HCT116 (cell line): ENCODE data around the gene AXIN2. TPM values are rescaled to one million over a fixed set of nuclear protein-coding genes. Genes with fewer than 3 reads are reported as not detected.

Source experiments
- ATAC-seq: fragments of 200-7000 bp; cut with Tn5 transposase; 2 replicates; pipeline ENCODE4 v1.9.1; 2020; ENCODE audit warnings: mild to moderate bottlenecking, moderate library complexity
- BruUV-seq: library from RNA; stranded (reverse); fragments of 400-500 nt; replicated peaks from 2 replicates; lab custom pipeline; 2021; lab: Mats Ljungman, UMichigan
- CTCF ChIA-PET: fragments of 300-600 bp; sonication (Branson Sonifier 250); formaldehyde crosslinking; loops from one replicate; lab custom pipeline; 2021; ENCODE audit warnings: antibody characterized with exemption; lab: Charles Lee
- POLR2A ChIA-PET: fragments of 300-600, 350-600 bp; sonication (Branson Sonifier 250); formaldehyde crosslinking; loops from one replicate; lab custom pipeline; 2021; ENCODE audit warnings: antibody characterized with exemption; lab: Charles Lee
- RAD21 ChIA-PET, 2 experiments: fragments of 300-600 bp; sonication (Branson Sonifier 250); formaldehyde crosslinking; loops; one replicate each; lab custom pipeline; 2023; ENCODE audit warnings: low total read pairs in 2 of 2; ENCODE audit not compliant: uncharacterized antibody in 2 of 2, unreplicated experiment in 2 of 2, low non-redundant PET in 1 of 2; lab: Charles Lee
- DNase-seq: peaks from one replicate; pipeline ENCODE4 v3.0.0-alpha.2; 2010; ENCODE audit warnings: low read depth, low spot score
- H2AFZ ChIP-seq: fragments of 200-600 bp; shearing (Covaris generic), sonication (generic); 2 replicates; pipeline ENCODE4 v1.6.1; 2017; ENCODE audit warnings: low read depth, mixed run types, mixed read lengths, antibody characterized with exemption, low read length; ENCODE audit not compliant: poor library complexity, severe bottlenecking
- H3K27ac ChIP-seq: 2 replicates; pipeline ENCODE4 v1.5.1; 2012; ENCODE audit warnings: low read depth, low read length
- H3K27me3 ChIP-seq: fragments of 200-600 bp; sonication (generic); 2 replicates; pipeline ENCODE4 v1.6.1; 2016; ENCODE audit warnings: mixed run types, low read length, mixed read lengths; ENCODE audit not compliant: insufficient read depth
- H3K36me3 ChIP-seq, 2 experiments: fragments of 200-500 bp in 1 of 2; fragments of 200-600 bp in 1 of 2; sonication (Bioruptor generic) in 1 of 2; sonication (generic) in 1 of 2; 2 replicates each; pipeline versions ENCODE4 v1.5.1 to v1.6.1; 2014 to 2016; ENCODE audit warnings: low read length in 2 of 2, inconsistent platforms in 1 of 2, mixed read lengths in 1 of 2, mixed run types in 1 of 2; ENCODE audit not compliant: insufficient read depth in 2 of 2, control insufficient read depth in 1 of 2
- H3K4me1 ChIP-seq, 2 experiments: fragments of 200-600 bp in 1 of 2; sonication (generic) in 1 of 2; 2 replicates each; pipeline versions ENCODE4 v1.5.1 to v1.6.1; 2012 to 2017; ENCODE audit warnings: low read length in 2 of 2, inconsistent platforms in 1 of 2, mild to moderate bottlenecking in 1 of 2, mixed read lengths in 1 of 2, mixed run types in 1 of 2, moderate library complexity in 1 of 2; ENCODE audit not compliant: insufficient read depth in 2 of 2, control insufficient read depth in 1 of 2
- H3K4me2 ChIP-seq: fragments of 200-600 bp; sonication (generic); 2 replicates; pipeline ENCODE4 v1.6.1; 2017; ENCODE audit warnings: mixed run types, low read length, mixed read lengths
- H3K4me3 ChIP-seq, 2 experiments: fragments of 200-600 bp in 1 of 2; sonication (generic) in 1 of 2; replicated peaks in 1 of 2; 2 replicates each; pipeline ENCODE4 v1.5.1; 2011 to 2016; ENCODE audit warnings: low read length in 2 of 2, control low read depth in 1 of 2, low read depth in 1 of 2, mild to moderate bottlenecking in 1 of 2, mixed read lengths in 1 of 2, mixed run types in 1 of 2
- H3K79me2 ChIP-seq: fragments of 200-600 bp; sonication (generic); 2 replicates; pipeline ENCODE4 v1.6.1; 2017; ENCODE audit warnings: mild to moderate bottlenecking, mixed run types, low read length, moderate library complexity, mixed read lengths; ENCODE audit not compliant: insufficient read depth
- H3K9ac ChIP-seq: fragments of 200-600 bp; sonication (generic); 2 replicates; pipeline ENCODE4 v1.6.1; 2016; ENCODE audit warnings: low read length, mixed read lengths
- H3K9me2 ChIP-seq: fragments of 200-600 bp; sonication (generic), shearing (Covaris generic); 2 replicates; pipeline ENCODE4 v1.6.1; 2017; ENCODE audit warnings: mixed run types, mild to moderate bottlenecking, moderate library complexity; ENCODE audit not compliant: insufficient read depth
- H3K9me3 ChIP-seq, 2 experiments: fragments of 200-500 bp in 1 of 2; fragments of 200-600 bp in 1 of 2; sonication (Bioruptor generic) in 1 of 2; sonication (generic) in 1 of 2; 2 replicates each; pipeline ENCODE4 v1.6.1; 2014 to 2017; ENCODE audit warnings: low read length in 2 of 2, mixed read lengths in 2 of 2, inconsistent platforms in 1 of 2, low read depth in 1 of 2, mild to moderate bottlenecking in 1 of 2, mixed run types in 1 of 2, moderate library complexity in 1 of 2; ENCODE audit not compliant: control insufficient read depth in 1 of 2, insufficient read depth in 1 of 2
- H4K20me1 ChIP-seq: fragments of 200-600 bp; sonication (generic), shearing (Covaris generic); 2 replicates; pipeline ENCODE4 v1.6.1; 2017; ENCODE audit warnings: mixed run types, mild to moderate bottlenecking, moderate library complexity; ENCODE audit not compliant: insufficient read depth
- CEBPB ChIP-seq: IDR thresholded peaks from 2 replicates; pipeline ENCODE4 v1.6.1; 2012; ENCODE audit warnings: low read depth
- EGR1 ChIP-seq: IDR thresholded peaks from 2 replicates; pipeline ENCODE4 v1.6.1; 2012; ENCODE audit warnings: low read depth
- ELF1 ChIP-seq: IDR thresholded peaks from 2 replicates; pipeline ENCODE4 v1.6.1; 2012; ENCODE audit warnings: low read depth, borderline replicate concordance
- EZH2 ChIP-seq: fragments of 200-600 bp; sonication (generic); IDR thresholded peaks from 2 replicates; pipeline ENCODE4 v1.6.1; 2017; ENCODE audit warnings: antibody characterized with exemption, mixed run types
- POLR2A ChIP-seq: IDR thresholded peaks from 2 replicates; pipeline ENCODE4 v1.7.0; 2011; ENCODE audit warnings: borderline replicate concordance; ENCODE audit not compliant: insufficient read depth, insufficient read length; ENCODE audit errors: extremely low read depth
- POLR2AphosphoS5 ChIP-seq: IDR thresholded peaks from 2 replicates; pipeline ENCODE4 v1.6.1; 2011; ENCODE audit warnings: mild to moderate bottlenecking, low read depth, low read length, moderate library complexity
- RAD21 ChIP-seq: IDR thresholded peaks from 2 replicates; pipeline ENCODE4 v1.6.1; 2012; ENCODE audit warnings: low read depth, mild to moderate bottlenecking
- SP1 ChIP-seq: IDR thresholded peaks from 2 replicates; pipeline ENCODE4 v1.6.1; 2012; ENCODE audit warnings: low read depth
- SRF ChIP-seq: IDR thresholded peaks from 2 replicates; pipeline ENCODE4 v1.6.1; 2012; ENCODE audit warnings: low read depth
- TCF7L2 ChIP-seq: IDR thresholded peaks from 2 replicates; pipeline ENCODE4 v1.7.0; 2011; ENCODE audit warnings: borderline replicate concordance, inconsistent platforms; ENCODE audit not compliant: insufficient read depth, insufficient read length; ENCODE audit errors: extremely low read depth
- YY1 ChIP-seq: IDR thresholded peaks from 2 replicates; pipeline ENCODE4 v1.6.1; 2011; ENCODE audit warnings: low read length, low read depth, moderate library complexity, mild to moderate bottlenecking; ENCODE audit not compliant: insufficient replicate concordance; ENCODE audit errors: extremely low read depth
- ZNF274 ChIP-seq: fragments of 200-500 bp; sonication (Bioruptor generic); IDR thresholded peaks from 2 replicates; pipeline ENCODE4 v1.6.1; 2014; ENCODE audit warnings: mild to moderate bottlenecking, low read depth, low read length, inconsistent platforms
- intact Hi-C: fragments of 100-400 bp; cut with micrococcal nuclease; formaldehyde crosslinking; loops from 2 replicates; pipeline ENCODE4 v1.10.0; 2022
- total RNA-seq: library from RNA; stranded (reverse); gene quantifications from one replicate; pipeline ENCODE4 v1.2.1, GENCODE V29; 2021; ENCODE audit not compliant: unreplicated experiment
- TF ChIP-seq, protein P1 (sequence below), 3 experiments: fragments of 200-600 bp in 1 of 3; sonication (generic) in 1 of 3; IDR thresholded peaks in 2 of 3; conservative IDR thresholded peaks in 1 of 3; 2 replicates each; pipeline ENCODE4 v1.5.1; 2012 to 2017; ENCODE audit warnings: low read depth in 2 of 3, low read length in 2 of 3, antibody characterized with exemption in 1 of 3, borderline replicate concordance in 1 of 3, control low read depth in 1 of 3, mild to moderate bottlenecking in 1 of 3, mixed read lengths in 1 of 3, mixed run types in 1 of 3, moderate library complexity in 1 of 3; ENCODE audit not compliant: insufficient read depth in 1 of 3
- TF ChIP-seq, protein P2 (sequence below): IDR thresholded peaks from 2 replicates; pipeline ENCODE4 v1.6.1; 2012
- TF ChIP-seq, protein P3 (sequence below): IDR thresholded peaks from 2 replicates; pipeline ENCODE4 v1.6.1; 2011; ENCODE audit warnings: mild to moderate bottlenecking, low read length, moderate library complexity; ENCODE audit not compliant: insufficient replicate concordance; ENCODE audit errors: extremely low read depth
- TF ChIP-seq, protein P4 (sequence below): IDR thresholded peaks from 2 replicates; pipeline ENCODE4 v1.6.1; 2012

Gene AXIN2
- total RNA-seq, 1 experiment from 2014 or later: 7.1 TPM

DNA sequence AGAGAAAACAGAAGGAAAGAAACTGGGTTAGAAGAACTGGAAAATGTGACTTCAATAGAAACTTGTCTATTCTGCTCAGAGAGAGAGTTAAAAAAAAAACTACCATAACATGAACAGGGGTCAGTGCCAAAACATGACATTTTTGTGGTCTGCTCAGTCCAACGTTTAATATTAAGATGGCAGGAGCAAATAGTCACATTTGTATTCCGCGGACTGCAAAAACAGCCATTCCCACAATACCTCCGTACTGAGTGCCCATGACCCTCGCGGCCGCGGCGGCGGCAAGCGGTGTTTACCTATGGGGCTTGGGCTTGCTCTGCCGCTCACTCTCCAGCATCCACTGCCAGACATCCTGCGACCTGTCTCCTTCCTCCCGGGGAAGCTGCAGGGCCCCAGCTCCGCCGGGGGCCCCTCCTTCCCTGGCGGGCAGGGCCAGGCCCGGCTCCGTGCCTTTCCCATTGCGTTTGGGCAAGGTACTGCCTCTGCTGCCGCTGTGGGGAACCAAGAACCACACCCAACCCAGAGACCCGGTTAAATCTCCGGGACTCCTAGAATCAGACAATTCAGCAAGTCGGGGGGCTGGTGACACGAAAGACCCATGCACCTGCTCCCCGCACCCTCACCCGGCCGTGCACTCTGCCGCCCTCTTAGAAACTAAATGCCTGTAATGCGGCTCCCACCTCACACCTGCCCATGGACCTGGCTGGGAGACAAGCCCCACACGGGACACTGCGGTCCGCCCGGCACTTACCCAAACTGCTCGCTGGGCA, 24.7 kb downstream of the AXIN2 start:
- Histone ChIP-seq H3K79me2 (no peaks in the 10 kb centered on the region), H3K36me3 (peaks cover 20 to 84% of the 10 kb centered on the region in 2 experiments), H3K9ac (no peak overlapping the region), H3K27ac (no peak overlapping the region), H2AFZ (no peak overlapping the region), H3K9me2 (no peaks in the 10 kb centered on the region), H3K27me3 (no peaks in the 10 kb centered on the region), H3K4me3 (no peak overlapping the region), H4K20me1 (no peaks in the 10 kb centered on the region), H3K4me1 (peaks cover 0 to 18% of the 10 kb centered on the region in 2 experiments; a peak in 2 of 4 replicates), H3K4me2 (no peak overlapping the region), H3K9me3 (no peaks in the 10 kb centered on the region)
- POLR2A ChIA-PET: no interaction called here
- RAD21 ChIA-PET: no interaction called here
- no TSS peak for BruUV-seq
- TF ChIP-seq RAD21 (no peak), YY1 (no peak), TCF7L2 (no peak), EGR1 (no peak), ELF1 (no peak), SP1 (no peak), POLR2A (no peak), EZH2 (no peak), POLR2AphosphoS5 (no peak), SRF (no peak), ZNF274 (no peak), CEBPB (no peak)
- TF ChIP-seq, protein P1, sequence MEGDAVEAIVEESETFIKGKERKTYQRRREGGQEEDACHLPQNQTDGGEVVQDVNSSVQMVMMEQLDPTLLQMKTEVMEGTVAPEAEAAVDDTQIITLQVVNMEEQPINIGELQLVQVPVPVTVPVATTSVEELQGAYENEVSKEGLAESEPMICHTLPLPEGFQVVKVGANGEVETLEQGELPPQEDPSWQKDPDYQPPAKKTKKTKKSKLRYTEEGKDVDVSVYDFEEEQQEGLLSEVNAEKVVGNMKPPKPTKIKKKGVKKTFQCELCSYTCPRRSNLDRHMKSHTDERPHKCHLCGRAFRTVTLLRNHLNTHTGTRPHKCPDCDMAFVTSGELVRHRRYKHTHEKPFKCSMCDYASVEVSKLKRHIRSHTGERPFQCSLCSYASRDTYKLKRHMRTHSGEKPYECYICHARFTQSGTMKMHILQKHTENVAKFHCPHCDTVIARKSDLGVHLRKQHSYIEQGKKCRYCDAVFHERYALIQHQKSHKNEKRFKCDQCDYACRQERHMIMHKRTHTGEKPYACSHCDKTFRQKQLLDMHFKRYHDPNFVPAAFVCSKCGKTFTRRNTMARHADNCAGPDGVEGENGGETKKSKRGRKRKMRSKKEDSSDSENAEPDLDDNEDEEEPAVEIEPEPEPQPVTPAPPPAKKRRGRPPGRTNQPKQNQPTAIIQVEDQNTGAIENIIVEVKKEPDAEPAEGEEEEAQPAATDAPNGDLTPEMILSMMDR (IDR thresholded peaks at IDR 0.05 in 2 of 3, conservative IDR thresholded peaks at IDR 0.05 in 1 of 3; ENCODE audit: borderline replicate concordance in 1 of 3, insufficient read depth in 1 of 3, low read depth in 2 of 3, low read length in 2 of 3): no peak
- TF ChIP-seq, protein P2, sequence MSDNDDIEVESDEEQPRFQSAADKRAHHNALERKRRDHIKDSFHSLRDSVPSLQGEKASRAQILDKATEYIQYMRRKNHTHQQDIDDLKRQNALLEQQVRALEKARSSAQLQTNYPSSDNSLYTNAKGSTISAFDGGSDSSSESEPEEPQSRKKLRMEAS: no peak
- TF ChIP-seq, protein P3, sequence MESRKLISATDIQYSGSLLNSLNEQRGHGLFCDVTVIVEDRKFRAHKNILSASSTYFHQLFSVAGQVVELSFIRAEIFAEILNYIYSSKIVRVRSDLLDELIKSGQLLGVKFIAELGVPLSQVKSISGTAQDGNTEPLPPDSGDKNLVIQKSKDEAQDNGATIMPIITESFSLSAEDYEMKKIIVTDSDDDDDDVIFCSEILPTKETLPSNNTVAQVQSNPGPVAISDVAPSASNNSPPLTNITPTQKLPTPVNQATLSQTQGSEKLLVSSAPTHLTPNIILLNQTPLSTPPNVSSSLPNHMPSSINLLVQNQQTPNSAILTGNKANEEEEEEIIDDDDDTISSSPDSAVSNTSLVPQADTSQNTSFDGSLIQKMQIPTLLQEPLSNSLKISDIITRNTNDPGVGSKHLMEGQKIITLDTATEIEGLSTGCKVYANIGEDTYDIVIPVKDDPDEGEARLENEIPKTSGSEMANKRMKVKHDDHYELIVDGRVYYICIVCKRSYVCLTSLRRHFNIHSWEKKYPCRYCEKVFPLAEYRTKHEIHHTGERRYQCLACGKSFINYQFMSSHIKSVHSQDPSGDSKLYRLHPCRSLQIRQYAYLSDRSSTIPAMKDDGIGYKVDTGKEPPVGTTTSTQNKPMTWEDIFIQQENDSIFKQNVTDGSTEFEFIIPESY: no peak
- TF ChIP-seq, protein P4, sequence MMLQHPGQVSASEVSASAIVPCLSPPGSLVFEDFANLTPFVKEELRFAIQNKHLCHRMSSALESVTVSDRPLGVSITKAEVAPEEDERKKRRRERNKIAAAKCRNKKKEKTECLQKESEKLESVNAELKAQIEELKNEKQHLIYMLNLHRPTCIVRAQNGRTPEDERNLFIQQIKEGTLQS: no peak
- ATAC-seq (no peak), DNase-seq (no peak)
- intact Hi-C loops: no loop called here
- CTCF ChIA-PET: no interaction called here
